HG03565 (cell line): ENCODE results near the gene NDUFAF7.
"Not testable (repeated sequence)": the region's sequence is repeated elsewhere in the genome, so short reads cannot be mapped to it uniquely, and the experiment has no call there.

ENCODE experiments used
- ATAC-seq: cut with Tn5 transposase; IDR thresholded peaks from one replicate; pipeline ENCODE4 v1.9.1; 2021; ENCODE audit warnings: mild to moderate bottlenecking, moderate library complexity; ENCODE audit not compliant: unreplicated experiment

Gene NDUFAF7

DNA sequence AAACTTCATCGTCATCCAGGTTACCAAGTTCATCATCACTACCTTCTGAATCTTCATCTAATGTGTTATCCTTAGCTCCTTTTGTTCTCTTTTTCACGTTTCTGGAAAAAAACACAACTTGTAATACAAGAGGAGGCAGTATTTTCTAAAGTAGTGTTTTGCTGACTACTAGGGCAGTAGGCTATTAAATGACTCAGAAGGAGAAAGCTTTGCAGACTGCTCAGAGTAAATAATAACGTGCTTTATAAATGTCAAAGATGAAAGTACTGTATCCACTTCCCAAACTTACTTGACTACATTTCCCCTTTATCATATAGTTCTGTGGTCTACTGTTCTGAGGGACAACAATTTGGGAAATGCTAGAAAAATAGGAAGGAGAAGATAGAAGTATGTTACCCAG, 19.5 kb upstream of the NDUFAF7 start:
- no peak for ATAC-seq

DNA sequence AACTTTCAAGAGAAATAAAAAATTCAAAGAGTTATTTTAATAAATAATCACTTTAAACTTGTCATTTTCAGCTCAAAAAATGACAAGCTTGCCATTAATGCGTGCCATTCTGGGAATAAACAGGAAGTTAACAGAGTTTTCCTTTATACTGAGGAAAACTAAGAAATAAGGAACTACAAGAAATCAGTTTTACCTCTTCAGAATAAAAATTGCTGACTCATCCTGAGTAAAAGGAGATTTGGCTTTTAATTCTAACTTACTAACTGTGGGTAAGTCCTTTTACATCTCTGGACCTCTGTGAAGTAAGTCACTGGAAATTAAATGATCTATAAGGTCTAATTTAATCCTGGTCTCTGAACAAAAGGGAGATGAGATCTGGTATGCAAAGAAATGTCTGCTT, 16.2 kb upstream of the NDUFAF7 start:
- no peak for ATAC-seq

GRCh38 chr2:37219046-37219445, 12.4 kb upstream of the NDUFAF7 start:
- ATAC-seq, result no peak

DNA sequence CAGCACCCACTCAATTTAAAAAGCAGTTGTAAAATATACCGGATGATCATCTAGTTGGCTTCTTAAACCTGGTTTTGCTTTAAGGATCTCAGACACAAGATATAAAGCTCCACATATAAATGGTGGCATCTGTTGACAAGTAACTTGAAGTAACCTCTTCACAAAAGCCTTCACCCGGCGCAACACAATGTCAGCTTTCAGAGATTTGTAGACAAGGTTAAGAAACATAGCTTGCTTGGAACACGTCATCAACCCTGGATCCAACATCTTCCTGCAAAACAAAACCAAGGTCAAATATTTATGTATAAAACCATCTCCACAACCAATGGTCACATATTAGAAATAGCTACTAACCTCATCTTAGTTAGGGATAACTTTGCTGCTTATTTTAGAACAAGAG, 8.3 kb upstream of the NDUFAF7 start:
- ATAC-seq, result no peak

DNA sequence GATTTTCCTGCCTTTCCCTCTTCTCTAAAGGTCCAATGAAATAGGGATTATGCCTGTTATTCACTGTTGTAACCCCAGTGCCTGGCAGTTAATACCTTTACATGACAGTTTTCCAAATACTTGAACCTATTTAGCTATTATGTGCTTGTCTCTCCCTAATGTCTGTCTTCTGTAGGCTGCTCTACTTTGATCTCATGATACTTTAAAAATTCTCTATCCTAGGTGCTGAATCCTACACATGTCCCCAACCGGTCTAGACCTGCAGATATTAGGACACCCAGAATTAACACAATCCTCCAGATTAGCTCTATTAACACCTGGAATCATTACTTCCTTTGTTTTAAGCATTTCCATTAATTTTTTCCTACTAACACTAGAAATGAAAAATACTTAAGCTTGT, 7.4 kb upstream of the NDUFAF7 start:
- no peak for ATAC-seq

DNA sequence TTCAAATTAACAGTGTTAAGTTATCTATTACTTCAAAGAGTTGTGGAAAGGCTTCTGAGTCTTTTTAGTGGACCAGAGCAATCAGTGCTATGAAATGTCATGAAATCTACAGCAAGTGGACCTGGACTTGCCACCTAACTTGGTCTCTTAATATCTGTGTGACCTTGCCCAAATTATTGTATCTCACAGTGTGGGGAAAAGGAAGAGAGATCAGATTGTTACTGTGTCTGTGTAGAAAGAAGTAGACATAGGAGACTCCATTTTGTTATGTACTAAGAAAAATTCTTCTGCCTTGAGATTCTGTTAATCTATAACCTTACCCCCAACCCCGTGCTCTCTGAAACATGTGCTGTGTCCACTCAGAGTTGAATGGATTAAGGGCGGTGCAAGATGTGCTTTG, 6.3 kb upstream of the NDUFAF7 start:
- not testable (repeated sequence) for ATAC-seq

DNA sequence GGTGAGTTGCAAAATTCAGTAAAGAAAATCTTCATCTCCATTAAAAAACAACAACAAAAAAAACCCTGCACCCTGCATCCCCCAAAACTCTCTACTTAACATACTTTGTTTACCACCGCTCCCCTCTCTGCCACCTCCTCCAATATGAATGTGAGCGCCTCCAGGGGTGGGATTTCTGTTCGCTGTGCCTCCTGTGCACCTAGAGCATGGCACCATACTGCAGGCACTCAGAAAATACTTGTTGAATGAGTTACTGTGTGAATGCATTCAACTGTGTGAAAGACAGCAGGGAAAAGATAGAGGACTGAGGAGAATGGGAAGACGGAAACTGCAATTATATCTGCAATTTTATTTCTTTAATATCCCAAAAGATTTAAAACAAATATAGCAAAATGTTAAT, 4.6 kb upstream of the NDUFAF7 start:
- no peak for ATAC-seq

- ATAC-seq, result no peak
Observed at GRCh38 chr2:37228788-37229187, 2.7 kb upstream of the NDUFAF7 start.

GRCh38 chr2:37230581-37230980, 877 bp upstream of the NDUFAF7 start:
- ATAC-seq, result no peak

- ATAC-seq, result no peak
Observed at GRCh38 chr2:37232131-37232933, 874 bp downstream of the NDUFAF7 start.

DNA sequence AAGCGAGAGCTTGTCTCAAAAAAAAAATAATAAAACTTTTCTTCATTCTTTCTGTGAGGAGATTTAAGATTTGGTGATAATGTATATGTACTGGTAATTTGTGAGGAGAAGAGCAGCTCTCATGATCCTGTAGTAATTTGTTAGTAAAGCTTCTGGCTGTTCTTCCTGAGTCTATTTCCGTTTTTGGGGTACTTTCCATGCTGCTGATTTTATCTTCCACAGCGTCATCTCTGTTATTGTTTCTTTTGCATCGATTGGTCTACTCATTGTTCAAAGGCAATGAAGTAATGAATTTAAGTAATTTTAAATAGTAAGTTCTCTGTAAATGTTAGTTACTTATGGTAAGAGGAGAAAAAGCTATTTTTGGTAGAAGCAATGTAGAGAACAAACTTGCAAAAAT, 12.0 kb downstream of the NDUFAF7 start:
- ATAC-seq, result no peak

DNA sequence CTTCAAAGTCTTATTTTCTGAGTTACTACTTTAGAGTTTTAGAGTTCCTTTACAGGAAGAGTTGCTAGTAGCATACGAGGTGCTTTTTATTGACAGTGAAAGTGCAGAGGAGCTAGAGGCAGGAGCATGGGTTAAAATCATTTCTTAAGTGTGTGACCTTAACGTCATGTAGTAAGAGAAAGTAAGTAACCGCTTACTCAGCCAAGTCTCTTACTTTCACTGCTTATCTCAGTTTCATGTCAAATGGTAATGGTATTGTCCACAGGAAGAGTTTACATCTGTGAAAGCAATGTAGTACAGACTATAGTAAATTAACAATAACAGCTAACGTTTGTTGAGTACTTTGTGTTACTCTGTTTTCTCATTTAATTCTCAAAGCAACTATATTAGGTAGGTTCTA, 12.6 kb downstream of the NDUFAF7 start:
- ATAC-seq, result peak; percentile 81

GRCh38 chr2:37244755-37245154, 13.3 kb downstream of the NDUFAF7 start:
- ATAC-seq, result no peak

DNA sequence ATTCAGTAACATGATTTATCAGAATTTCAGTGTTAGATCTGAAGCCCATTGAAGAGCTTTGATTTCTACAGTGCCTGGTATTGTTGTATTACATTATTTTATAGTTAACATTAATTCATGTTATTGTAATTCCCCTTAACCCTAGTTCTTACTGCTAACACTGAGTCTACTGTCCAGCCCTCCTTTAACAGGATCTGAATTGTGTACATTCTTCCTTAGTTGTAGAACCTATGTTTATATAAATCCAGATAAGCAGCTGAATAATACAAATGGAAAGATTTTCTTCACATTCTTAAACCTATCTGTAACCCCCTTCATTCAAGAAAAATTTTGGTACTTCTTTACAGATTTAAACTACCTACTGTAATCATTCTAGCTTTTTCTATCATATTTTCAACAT, 14.7 kb downstream of the NDUFAF7 start:
- no peak for ATAC-seq

GRCh38 chr2:37250869-37251740, 19.6 kb downstream of the NDUFAF7 start:
- no peak for ATAC-seq

DNA sequence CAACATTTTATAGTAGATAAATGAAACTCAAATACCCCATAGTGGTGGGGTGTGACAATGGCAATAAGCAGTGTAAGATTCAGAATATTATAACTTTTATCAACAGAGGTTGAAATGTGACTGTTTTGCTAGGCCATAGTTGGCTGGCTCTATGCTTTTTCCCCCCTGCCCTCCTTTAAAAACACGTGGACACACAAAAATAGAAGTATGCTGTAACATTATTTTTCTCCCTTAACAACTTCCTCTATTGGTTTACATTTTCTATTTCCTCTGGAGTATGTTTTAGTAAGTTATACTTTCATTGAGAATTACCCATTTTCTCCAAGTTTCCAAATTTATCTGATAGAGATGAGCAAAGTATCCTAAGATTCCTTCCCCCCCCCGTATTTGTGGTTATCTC, 31.1 kb downstream of the NDUFAF7 start:
- ATAC-seq, result no peak

GRCh38 chr2:37263839-37264238, 32.4 kb downstream of the NDUFAF7 start:
- no peak for ATAC-seq

DNA sequence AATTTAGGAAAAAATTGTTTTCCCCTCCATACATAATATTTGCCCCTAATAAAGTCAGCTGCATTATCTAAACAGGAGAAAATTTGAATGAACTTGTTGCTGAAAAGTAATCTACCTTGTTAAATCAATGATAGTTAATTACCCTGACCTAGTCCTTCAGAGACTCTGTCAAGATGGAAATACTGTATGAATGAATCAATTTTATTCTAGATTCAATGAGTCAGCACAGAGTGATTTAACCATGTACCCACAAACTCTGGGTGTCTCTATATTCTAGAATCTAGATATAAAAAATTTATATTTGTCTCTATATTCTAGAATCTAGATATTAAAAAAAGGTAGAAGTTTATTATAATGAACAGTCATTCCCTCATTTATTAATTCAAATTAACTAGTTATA, 36.2 kb downstream of the NDUFAF7 start:
- no peak for ATAC-seq

DNA sequence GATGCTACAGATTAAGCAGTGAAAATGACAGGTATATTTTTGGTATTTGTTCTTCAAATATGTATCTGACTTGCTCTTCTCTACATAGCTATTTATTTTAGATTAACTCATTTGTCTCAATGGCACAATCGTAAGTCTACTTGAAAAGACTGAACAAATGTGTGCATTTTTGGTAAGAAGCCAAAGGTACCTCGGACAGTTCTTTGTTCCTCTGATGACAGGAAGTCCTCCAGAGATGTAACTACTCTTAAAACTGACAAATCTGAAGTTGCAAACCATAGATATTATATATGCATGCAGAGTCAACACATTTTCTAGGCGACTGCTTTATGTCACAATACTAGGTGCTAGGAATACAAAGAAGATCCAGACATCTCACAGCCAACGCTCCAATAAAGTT, 36.7 kb downstream of the NDUFAF7 start:
- no peak for ATAC-seq

GRCh38 chr2:37271376-37272067, 40.1 kb downstream of the NDUFAF7 start:
- no peak for ATAC-seq

DNA sequence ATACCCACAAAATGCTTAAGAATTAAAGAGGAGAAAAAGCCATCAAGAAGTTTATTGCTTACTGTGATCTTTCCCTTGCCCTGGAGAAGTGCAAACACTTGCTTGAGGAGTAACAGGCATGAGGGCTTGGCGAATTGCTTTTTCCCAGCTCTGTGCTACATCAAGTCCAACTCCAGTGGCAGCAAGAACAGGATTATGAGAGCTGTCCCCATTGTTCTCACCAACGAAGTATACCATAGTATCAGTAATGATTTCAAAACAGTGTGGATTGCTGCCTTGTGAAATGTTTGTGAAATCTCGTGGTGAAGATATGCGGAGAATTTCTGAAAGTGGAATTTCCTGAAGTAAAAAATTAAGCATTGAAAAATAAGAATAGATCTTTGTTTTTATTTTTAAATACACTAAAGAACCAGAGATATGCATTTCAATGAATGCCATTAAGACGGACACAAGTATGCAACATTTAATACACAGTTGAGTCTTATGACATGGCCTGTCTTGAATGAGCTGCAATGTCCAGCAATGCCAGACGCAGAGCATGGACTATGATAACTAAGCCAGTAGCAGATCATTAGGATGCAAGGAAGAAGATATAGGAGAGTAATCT, 43.0 kb downstream of the NDUFAF7 start:
- ATAC-seq, result no peak
